ENCODE measurements around the gene GRIK4.

DNA sequence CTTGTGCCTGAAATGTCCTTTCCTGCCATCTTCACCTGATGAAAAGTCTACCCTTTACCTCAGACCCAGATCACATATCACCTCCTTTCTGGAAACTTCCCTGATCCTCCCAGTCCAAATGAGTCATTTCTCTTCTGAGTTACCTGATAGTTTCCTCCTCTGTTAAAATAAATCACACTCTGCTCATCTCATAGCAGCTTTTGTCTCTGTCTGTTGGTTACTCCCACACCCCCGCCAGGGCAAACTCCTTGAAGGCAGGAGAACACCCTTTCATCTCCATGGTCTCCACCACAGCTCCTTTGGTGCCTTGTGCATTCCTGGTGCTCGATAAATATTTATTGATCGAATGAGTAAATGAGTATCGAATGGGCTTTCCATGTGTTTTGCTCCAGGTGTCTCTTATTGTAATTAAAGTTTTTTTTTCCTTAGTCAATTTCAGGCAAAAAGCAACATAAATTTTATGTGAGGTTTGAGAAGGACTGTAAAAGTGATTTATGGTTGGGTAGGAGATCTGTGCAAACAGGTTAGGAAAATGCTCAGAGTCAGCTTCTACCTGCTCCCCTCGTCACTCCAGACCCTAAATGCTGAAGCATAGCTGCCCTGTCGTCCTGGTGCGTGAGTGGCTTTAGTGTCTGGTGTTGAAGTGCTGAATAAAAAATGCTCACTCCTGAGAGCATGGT is 178.2 kb downstream of the GRIK4 start:
- TF ChIP-seq, protein P1, sequence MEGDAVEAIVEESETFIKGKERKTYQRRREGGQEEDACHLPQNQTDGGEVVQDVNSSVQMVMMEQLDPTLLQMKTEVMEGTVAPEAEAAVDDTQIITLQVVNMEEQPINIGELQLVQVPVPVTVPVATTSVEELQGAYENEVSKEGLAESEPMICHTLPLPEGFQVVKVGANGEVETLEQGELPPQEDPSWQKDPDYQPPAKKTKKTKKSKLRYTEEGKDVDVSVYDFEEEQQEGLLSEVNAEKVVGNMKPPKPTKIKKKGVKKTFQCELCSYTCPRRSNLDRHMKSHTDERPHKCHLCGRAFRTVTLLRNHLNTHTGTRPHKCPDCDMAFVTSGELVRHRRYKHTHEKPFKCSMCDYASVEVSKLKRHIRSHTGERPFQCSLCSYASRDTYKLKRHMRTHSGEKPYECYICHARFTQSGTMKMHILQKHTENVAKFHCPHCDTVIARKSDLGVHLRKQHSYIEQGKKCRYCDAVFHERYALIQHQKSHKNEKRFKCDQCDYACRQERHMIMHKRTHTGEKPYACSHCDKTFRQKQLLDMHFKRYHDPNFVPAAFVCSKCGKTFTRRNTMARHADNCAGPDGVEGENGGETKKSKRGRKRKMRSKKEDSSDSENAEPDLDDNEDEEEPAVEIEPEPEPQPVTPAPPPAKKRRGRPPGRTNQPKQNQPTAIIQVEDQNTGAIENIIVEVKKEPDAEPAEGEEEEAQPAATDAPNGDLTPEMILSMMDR (IDR thresholded peaks at IDR 0.05): no peak
- TF ChIP-seq EZH2 (IDR thresholded peaks at IDR 0.05; ENCODE audit: borderline replicate concordance, insufficient read depth, low read depth, low read length, poor library complexity, severe bottlenecking): no peak
